Nephron progenitor cell (in vitro differentiated cells): ENCODE data around the gene MTHFS.

Experiments used
- DNase-seq: peaks from one replicate; pipeline ENCODE4 v3.0.0; 2021
- H3K27ac Mint-ChIP-seq: 2 replicates; pipeline ENCODE4 v1.8.0; 2021; ENCODE audit warnings: mild to moderate bottlenecking, moderate library complexity, mixed read lengths
- H3K27me3 Mint-ChIP-seq: 2 replicates; pipeline ENCODE4 v1.8.0; 2021; ENCODE audit warnings: mild to moderate bottlenecking, low read depth, mixed read lengths; ENCODE audit not compliant: poor library complexity
- H3K36me3 Mint-ChIP-seq: 2 replicates; pipeline ENCODE4 v1.8.0; 2021; ENCODE audit warnings: low read depth, mixed read lengths
- H3K4me1 Mint-ChIP-seq: 2 replicates; pipeline ENCODE4 v1.8.0; 2021; ENCODE audit warnings: mixed read lengths
- H3K4me3 Mint-ChIP-seq: 2 replicates; pipeline ENCODE4 v1.8.0; 2021; ENCODE audit warnings: mild to moderate bottlenecking, moderate library complexity, mixed read lengths
- H3K9me3 Mint-ChIP-seq: 2 replicates; pipeline ENCODE4 v1.8.0; 2021; ENCODE audit warnings: mild to moderate bottlenecking, moderate library complexity, mixed read lengths
- TF ChIP-seq, protein P1 (sequence below): fragments of 200-600 bp; sonication (generic); IDR thresholded peaks from 2 replicates; pipeline ENCODE4 v1.5.0; 2021; ENCODE audit warnings: antibody characterized with exemption

Gene MTHFS

GRCh38 chr15:79811406-79812405, 85.1 kb downstream of the MTHFS start:
- no peaks in the 10 kb centered on the region for H3K4me1 Mint-ChIP-seq
- TF ChIP-seq, protein P1, sequence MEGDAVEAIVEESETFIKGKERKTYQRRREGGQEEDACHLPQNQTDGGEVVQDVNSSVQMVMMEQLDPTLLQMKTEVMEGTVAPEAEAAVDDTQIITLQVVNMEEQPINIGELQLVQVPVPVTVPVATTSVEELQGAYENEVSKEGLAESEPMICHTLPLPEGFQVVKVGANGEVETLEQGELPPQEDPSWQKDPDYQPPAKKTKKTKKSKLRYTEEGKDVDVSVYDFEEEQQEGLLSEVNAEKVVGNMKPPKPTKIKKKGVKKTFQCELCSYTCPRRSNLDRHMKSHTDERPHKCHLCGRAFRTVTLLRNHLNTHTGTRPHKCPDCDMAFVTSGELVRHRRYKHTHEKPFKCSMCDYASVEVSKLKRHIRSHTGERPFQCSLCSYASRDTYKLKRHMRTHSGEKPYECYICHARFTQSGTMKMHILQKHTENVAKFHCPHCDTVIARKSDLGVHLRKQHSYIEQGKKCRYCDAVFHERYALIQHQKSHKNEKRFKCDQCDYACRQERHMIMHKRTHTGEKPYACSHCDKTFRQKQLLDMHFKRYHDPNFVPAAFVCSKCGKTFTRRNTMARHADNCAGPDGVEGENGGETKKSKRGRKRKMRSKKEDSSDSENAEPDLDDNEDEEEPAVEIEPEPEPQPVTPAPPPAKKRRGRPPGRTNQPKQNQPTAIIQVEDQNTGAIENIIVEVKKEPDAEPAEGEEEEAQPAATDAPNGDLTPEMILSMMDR: no peak
- no peak overlapping the region for H3K4me3 Mint-ChIP-seq
- H3K36me3 Mint-ChIP-seq: peaks cover 3% of the 10 kb centered on the region
- H3K27me3 Mint-ChIP-seq: peaks cover 4% of the 10 kb centered on the region
- no peak overlapping the region for H3K27ac Mint-ChIP-seq
- DNase-seq: no peak
- H3K9me3 Mint-ChIP-seq: peaks cover 5% of the 10 kb centered on the region

DNA sequence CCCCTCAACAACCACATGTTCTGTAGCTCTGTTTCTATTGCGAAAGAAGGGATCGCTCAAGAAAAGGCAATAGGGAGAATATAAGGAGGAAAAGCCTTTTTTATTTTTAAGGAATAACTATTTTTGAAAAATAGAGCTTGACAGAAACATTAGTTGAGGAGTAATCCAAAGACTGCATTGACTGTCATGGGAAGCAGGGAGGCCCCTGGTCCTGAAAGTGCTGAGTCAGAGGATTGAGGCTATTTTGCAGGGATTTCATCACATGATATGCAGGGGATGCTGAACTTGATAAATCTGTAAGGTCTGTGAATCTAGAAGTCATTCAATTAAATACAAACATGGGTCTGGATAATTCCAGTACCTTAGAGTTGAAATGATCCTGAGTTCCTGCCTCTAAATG, 92.0 kb downstream of the MTHFS start:
- Mint-ChIP-seq H3K27me3 (no peaks in the 10 kb centered on the region), H3K27ac (no peak overlapping the region), H3K4me3 (no peak overlapping the region), H3K4me1 (no peaks in the 10 kb centered on the region), H3K36me3 (peaks cover 3% of the 10 kb centered on the region), H3K9me3 (peaks cover 5% of the 10 kb centered on the region)
- DNase-seq: no peak
- TF ChIP-seq, protein P1: no peak

DNA sequence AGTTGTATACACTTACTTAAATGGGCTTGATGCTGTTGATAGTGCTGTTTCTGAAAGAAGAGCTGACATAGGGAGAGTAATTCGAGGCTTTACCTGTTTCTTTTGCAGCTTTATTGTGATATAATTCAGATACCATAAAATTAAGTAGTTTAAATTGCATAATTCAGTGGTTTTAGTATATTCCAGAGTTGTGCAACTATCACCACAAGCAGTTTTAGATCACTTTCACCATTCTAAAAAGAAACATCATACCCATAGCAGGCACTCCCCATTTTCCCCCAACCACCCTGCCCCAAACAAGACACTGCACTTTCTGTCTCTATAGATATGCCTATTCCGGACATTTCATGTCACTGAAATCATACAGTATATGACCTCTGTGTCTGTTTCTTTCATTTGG, 98.5 kb downstream of the MTHFS start:
- no peaks in the 10 kb centered on the region for H3K27me3 Mint-ChIP-seq
- no peaks in the 10 kb centered on the region for H3K36me3 Mint-ChIP-seq
- DNase-seq: no peak
- no peaks in the 10 kb centered on the region for H3K9me3 Mint-ChIP-seq
- TF ChIP-seq, protein P1: no peak
- no peak overlapping the region for H3K4me3 Mint-ChIP-seq
- H3K27ac Mint-ChIP-seq: no peak overlapping the region
- H3K4me1 Mint-ChIP-seq: no peaks in the 10 kb centered on the region
